GM18951 (cell line): ENCODE data around the gene RFX3.

Experiments
- POLR2A ChIP-seq: IDR thresholded peaks from 4 replicates; pipeline ENCODE4 v1.6.1; 2011; ENCODE audit warnings: mild to moderate bottlenecking; ENCODE audit not compliant: insufficient read length, insufficient read depth; ENCODE audit errors: extremely low read depth
- in situ Hi-C: fragments of 300-500 bp; cut with MboI; formaldehyde crosslinking; loops from one replicate; pipeline ENCODE4 v1.12.0; 2022; ENCODE audit warnings: low sequenced_read_pairs, mixed read lengths, inconsistent platforms; ENCODE audit not compliant: unreplicated experiment

The RFX3 gene

DNA sequence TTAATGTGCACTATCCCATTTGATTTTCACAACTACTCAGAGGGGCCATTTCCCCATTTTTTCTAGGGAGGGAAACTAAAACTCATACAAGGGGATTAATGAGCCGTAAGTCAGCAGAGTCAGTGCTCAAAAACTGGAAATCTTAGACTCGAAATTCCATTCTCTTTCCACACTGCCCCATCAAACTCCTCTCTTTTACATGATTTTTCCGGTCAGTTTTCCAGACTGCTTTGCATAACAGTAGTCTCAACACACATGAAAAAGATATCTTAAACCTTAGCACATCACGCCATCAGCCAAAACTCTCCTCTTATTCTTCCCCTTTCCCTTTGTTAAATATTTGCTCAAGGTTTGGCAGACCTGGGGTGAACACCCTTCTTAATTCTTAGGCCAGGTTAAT, 332.0 kb downstream of the RFX3 start:
- no peak for TF ChIP-seq POLR2A
- in situ Hi-C loops = loop anchor here (25.0 kb wide), 1 partner anchor 331 kb away; no protein-coding TSS in a partner anchor

DNA sequence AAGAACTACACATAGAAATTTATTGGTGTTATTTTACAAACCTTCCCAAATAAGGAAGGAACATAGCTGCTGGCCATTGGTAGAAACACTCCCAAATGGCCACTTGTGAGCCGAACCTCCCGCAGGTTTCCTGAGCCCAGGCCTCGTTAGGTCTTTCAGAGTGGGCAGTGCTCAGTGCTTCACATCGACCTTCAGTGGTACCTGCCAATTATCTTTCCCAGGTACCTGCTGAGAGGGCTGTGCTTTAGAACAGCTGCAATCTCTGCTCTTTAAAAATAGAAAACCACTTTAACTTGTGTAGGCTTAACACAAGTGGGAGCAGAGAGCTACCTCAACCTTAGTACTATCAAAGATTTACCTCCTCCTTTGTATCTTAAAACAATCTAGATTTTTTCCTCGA, 334.1 kb downstream of the RFX3 start:
- in situ Hi-C loops = loop anchor here (25.0 kb wide), 1 partner anchor 329 kb away; no protein-coding TSS in a partner anchor
- no peak for TF ChIP-seq POLR2A

DNA sequence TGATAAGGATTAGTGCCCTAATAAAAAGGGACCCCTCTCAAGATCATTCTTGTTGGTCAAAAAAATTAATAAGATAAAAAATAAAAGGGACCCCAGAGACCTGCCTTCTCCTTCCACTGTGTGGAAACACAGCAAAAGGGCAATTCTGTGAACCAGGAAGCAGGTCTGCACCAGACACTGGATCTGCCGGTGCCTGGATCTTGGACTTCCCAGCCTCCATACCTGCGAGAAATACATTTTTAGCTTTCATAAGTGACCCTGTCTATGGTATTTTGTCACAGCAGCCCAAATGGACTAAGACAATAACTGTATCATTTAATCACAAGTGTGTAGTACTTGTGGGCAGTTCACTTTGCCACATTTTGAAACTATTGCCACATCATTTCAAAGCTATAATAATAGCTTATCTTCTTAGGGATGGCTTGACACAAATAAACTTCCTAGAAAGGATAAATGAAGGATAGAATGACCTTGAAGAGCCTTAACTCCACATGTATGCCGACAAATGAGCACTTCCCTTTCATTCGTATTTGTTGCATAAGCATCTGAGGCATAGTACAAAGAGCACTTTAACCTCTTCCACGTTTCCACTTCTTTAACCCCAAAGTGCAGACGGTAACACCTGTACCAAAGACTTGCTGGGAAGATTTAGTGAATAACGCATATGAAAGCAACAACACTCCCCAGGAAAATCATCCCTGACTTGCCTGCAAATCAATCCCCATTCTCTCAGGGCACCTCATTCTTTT, 336.5 kb downstream of the RFX3 start:
- in situ Hi-C loops = loop anchor here (25.0 kb wide), 1 partner anchor 327 kb away; no protein-coding TSS in a partner anchor
- no peak for TF ChIP-seq POLR2A

DNA sequence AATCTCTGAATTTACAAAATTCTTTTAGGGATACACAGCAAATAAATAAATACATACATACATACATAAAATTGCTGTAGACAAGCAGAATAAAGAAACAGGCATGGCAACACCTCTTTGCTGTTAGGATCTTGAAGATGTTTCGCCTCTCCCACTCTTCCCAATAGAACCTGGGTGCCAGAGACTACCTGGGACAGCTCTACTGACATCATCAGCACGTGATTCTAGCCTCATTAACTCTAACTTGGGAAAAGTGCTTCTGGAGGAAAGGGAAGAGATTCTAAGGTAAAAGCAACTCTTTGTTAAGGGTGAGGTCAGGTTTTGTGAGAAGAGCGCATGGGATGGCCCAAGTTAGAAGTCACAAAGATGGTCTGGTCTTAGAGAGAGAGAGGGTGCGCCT, 339.1 kb downstream of the RFX3 start:
- no peak for TF ChIP-seq POLR2A
- in situ Hi-C loops = loop anchor here (25.0 kb wide), 1 partner anchor 324 kb away; no protein-coding TSS in a partner anchor

DNA sequence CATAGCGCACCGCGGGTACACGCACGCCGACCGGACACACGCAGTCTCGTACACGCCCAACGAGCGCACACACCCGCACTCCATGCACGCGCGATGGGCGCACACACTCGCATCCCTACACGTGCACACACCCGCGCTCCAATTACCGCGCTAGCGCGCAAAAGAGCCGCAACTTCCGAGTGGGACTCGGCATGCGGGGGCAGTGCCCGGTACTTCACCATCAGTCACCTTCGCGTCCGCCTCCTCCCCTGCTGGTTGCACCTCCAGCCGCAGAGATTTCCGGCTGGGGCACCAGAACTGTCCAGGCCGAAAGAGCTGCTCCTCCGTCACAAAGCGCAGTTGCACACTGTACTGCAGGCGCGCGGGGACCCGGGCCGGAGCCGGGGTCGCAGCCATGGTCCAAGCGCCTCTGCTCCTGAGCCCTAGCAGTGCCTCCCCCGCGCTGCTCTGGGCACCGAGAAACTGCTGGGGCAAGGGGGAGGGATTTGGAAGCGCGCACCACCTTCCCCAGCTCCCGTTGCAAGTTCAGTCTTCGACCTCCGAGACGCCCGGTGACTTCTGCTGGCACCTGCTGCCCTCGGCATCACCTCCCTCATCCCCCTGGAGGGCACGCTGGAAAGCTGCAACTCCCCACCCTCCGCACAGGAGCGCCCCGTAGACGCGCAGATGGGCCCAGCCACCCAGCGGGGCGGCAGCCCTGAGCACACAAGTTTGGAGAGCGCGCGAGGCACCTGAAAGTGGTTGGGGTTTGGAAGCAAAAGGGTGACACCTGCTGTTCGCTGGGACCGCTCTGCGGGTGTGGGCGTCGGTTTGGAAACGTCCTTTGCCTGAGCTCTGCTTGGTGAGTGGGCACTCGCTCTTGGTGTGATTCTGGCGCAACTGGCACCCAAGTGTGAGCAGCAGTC, 344.5 kb downstream of the RFX3 start:
- no peak for TF ChIP-seq POLR2A

DNA sequence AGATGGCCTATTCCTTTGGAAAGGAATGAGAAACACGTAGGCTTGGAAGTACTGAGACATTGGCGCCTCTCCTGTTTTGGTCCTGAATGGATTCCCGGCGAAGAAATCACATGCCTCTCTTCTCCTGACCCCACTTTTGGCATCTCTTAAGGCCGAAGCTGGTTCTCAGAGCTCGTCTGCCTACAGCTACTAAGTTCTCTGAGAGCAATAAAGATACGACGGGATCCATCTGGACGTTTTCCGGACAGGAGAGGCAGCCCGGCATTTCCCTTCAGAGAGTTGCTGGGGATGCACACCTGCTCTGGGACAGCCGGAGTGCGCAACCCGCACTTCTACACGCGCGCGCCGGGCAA, 345.1 kb downstream of the RFX3 start:
- in situ Hi-C loops = loop anchor here (25.0 kb wide), 1 partner anchor 318 kb away; no protein-coding TSS in a partner anchor
- no peak for TF ChIP-seq POLR2A

More for the DNA sequence above, 344.5 kb downstream of the RFX3 start:
- in situ Hi-C loops = loop anchor here (25.0 kb wide), 1 partner anchor 319 kb away; no protein-coding TSS in a partner anchor

DNA sequence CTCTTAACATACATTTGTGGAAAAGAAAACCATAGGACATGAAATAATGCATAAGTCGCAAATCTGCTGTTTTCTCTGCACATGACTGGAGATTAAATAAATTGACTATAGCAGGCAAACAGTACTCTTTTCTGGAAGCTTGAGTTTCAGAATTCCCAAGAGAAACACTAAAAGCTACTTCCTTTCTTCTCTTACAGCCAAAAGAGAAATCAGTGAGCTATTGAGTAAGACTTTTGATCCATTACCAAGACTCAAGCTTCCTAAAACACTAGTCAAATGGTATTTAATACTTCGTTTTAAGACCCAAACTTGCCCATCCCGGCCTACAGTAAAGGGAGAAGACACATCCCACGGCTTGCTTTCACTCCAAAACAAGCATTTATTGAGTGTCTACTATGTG, 346.1 kb downstream of the RFX3 start:
- in situ Hi-C loops = loop anchor here (25.0 kb wide), 1 partner anchor 317 kb away; no protein-coding TSS in a partner anchor

DNA sequence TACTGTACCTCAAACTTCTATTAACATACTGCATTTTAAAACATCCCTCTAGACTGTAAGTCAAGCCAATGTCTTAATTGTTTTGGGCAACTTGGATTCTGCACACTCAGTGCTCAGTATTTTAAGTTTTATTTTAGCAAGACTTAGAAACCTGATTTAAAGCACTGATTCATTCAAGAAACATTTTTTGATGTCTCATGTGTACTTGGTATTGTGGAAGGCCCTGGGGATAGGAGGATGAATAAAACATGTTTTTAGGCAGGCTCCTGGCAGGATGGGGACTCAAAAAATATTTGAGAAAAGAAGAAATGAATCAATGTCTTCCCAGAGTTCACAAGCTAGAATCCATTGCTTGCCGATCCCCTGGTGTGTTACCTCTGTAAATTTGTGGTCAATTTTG, 347.9 kb downstream of the RFX3 start:
- TF ChIP-seq POLR2A = no peak
- in situ Hi-C loops = loop anchor here (25.0 kb wide), 1 partner anchor 316 kb away; no protein-coding TSS in a partner anchor

More for the DNA sequence above, 346.1 kb downstream of the RFX3 start:
- no peak for TF ChIP-seq POLR2A

DNA sequence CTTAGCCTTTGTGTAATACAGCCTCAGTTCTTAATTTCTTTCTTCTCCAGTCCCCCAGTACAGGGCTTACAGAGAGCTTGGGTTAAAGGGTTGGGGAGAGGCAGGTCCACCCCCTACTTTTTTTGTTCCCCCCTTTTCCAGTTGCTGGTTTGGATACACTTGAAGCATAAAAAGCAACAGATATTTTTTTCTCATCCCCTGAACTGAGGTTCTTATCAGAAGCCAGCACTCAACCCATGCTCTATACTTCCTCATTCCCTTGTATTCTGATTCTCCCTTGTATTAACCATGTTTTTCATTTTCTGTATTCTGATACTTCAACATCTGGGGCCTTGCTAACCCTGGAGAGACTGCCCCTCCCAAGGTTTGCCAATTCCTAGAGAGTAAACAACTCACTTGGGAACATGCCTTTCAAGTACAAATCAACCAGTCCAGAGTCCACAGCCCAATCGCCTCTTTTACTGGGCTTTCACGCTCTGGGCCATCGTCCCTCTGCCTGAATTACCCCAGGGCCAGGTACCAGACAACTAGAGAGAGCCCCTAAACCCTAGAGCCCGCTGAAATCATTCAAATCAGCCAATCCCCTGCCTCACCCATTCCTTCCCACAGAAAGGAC, 348.5 kb downstream of the RFX3 start:
- TF ChIP-seq POLR2A = no peak
- in situ Hi-C loops = loop anchor here (25.0 kb wide), 1 partner anchor 315 kb away; no protein-coding TSS in a partner anchor

DNA sequence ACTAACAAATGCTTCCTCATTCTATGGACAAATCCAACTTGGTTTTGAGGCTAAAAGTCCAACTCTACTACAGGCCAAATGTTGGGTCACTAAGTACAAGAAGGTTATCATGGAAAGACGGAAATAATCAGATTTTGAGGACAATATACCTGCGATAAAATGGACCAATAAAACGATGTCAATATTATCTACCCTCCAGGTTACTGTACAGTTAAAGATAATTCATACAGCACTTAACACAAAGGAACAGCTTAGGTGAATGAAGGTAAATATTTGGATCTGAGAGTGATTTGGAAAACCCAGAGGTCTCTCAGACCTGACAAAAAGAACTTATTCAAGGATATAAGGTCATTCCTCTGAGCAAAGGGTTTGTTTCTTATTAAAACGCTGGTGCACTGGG, 352.4 kb downstream of the RFX3 start:
- in situ Hi-C loops = no loop called here
- no peak for TF ChIP-seq POLR2A

DNA sequence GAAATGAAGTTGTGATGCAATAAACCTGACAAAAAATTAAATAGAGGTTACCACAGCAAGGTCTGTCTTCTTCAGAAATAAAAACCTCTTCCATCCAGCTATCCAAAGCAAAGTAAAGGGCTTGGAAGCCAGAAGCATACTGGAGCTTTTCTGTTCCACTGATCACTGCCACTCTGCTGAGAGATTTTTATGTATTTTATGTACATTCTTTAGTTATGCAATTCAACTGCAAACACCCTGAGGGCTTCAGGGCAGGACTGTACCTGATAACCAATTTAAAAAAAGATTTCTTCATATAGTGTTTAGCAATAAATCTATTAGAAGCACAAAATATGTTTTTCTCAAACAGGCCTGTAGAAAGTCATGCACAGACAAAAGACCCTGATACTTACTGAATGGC, 355.0 kb downstream of the RFX3 start:
- TF ChIP-seq POLR2A = no peak
- in situ Hi-C loops = no loop called here
